Spinal cord (tissue), 10 donors: ENCODE data around the gene FEM1C. TPM values are rescaled to one million over a fixed set of nuclear protein-coding genes. Genes with fewer than 3 reads are reported as not detected.

ENCODE experiments used
- DNase-seq, 6 donors: peaks; one replicate each; pipeline versions ENCODE4 v3.0.0 to v3.0.0-alpha.2; 2013 to 2015; ENCODE audit warnings: low spot score in 6 of 6, low read depth in 4 of 6
- H3K27ac ChIP-seq: one replicate; pipeline ENCODE4 v1.5.1; 2013; ENCODE audit warnings: low read depth, low read length, control low read depth
- H3K27me3 ChIP-seq: one replicate; pipeline ENCODE4 v1.6.1; 2013; ENCODE audit warnings: low read length; ENCODE audit not compliant: control insufficient read depth, insufficient read depth
- H3K36me3 ChIP-seq: one replicate; pipeline ENCODE4 v1.6.1; 2013; ENCODE audit warnings: low read length; ENCODE audit not compliant: control insufficient read depth, insufficient read depth
- H3K4me1 ChIP-seq: one replicate; pipeline ENCODE4 v1.6.1; 2013; ENCODE audit warnings: low read length; ENCODE audit not compliant: control insufficient read depth, insufficient read depth
- H3K4me3 ChIP-seq: one replicate; pipeline ENCODE4 v1.5.1; 2013; ENCODE audit warnings: low read depth, low read length, control low read depth
- H3K9me3 ChIP-seq: one replicate; pipeline ENCODE4 v1.6.1; 2013; ENCODE audit warnings: low read length; ENCODE audit not compliant: control insufficient read depth, insufficient read depth
- WGBS: methylation state at CpG from one replicate; pipeline ENCODE4 v1.1.5; 2013; ENCODE audit warnings: missing lambda C conversion rate; ENCODE audit not compliant: insufficient coverage; 5-methylcytosine and 5-hydroxymethylcytosine counted together
- polyA plus RNA-seq, 2 donors: library from polyadenylated mRNA; unstranded; fragments of 120-200 nt; gene quantifications; one replicate each; pipeline ENCODE4 v1.2.1, GENCODE V29; 2013; ENCODE audit not compliant: insufficient read length in 2 of 2
- total RNA-seq, 2 donors: library from RNA; depleted of rRNA in 1 of 2; stranded (reverse); fragments of 120-200 nt in 1 of 2; fragments of >200 nt in 1 of 2; gene quantifications; one replicate each; pipeline versions ENCODE4 v1.2.3 to v1.2.4, GENCODE V29; 2013 to 2014
- donor health status: healthy.

Gene FEM1C
- total and polyA plus RNA-seq, 4 donors: 15.2 to 46.1 (median 18.3) TPM

GRCh38 chr5:115545351-115545882, 842 bp upstream of the FEM1C start:
- peak overlapping the region; percentile 41 for H3K4me3 ChIP-seq
- DNase-seq: no peak
- H3K4me1 ChIP-seq: peaks cover 3% of the 10 kb centered on the region
- WGBS: no CpG with 5 or more reads among the region's 9 CpGs
- H3K27me3 ChIP-seq: no peaks in the 10 kb centered on the region
- peak overlapping the region; percentile 90 for H3K27ac ChIP-seq
- H3K9me3 ChIP-seq: peaks cover 8% of the 10 kb centered on the region
- H3K36me3 ChIP-seq: no peaks in the 10 kb centered on the region

GRCh38 chr5:115544043-115544435, 536 bp downstream of the FEM1C start:
- Histone ChIP-seq H3K27me3 (no peaks in the 10 kb centered on the region), H3K36me3 (no peaks in the 10 kb centered on the region), H3K4me3 (peak overlapping the region; percentile 76), H3K4me1 (peaks cover 3% of the 10 kb centered on the region), H3K27ac (peak overlapping the region; percentile 96), H3K9me3 (peaks cover 8% of the 10 kb centered on the region)
- 0% methylated on average over 20 of the region's 20 CpGs for WGBS
- DNase-seq: peak in 3 of 6 donors; percentile 26 to 82 (median 59)

GRCh38 chr5:115543365-115544042, 1.1 kb downstream of the FEM1C start:
- WGBS: under 1% methylated on average over 11 of the region's 15 CpGs
- Histone ChIP-seq H3K9me3 (peaks cover 8% of the 10 kb centered on the region), H3K27ac (peak overlapping the region; percentile 96), H3K4me3 (peak overlapping the region; percentile 76), H3K4me1 (peaks cover 3% of the 10 kb centered on the region), H3K36me3 (no peaks in the 10 kb centered on the region), H3K27me3 (no peaks in the 10 kb centered on the region)
- DNase-seq: peak in 3 of 6 donors; percentile 24 to 82 (median 43)

GRCh38 chr5:115542651-115543364, 1.8 kb downstream of the FEM1C start:
- 18% methylated on average over 5 of the region's 10 CpGs for WGBS
- Histone ChIP-seq H3K4me1 (peaks cover 3% of the 10 kb centered on the region), H3K27ac (peak overlapping the region; percentile 96), H3K9me3 (peaks cover 8% of the 10 kb centered on the region), H3K36me3 (no peaks in the 10 kb centered on the region), H3K4me3 (peak overlapping the region; percentile 76), H3K27me3 (no peaks in the 10 kb centered on the region)
- peak in 1 of 6 donors; percentile 20 for DNase-seq

- peak overlapping the region; percentile 13 for H3K27ac ChIP-seq
These were observed 2.5 kb downstream of the FEM1C start for GRCh38 chr5:115542086-115542485.

GRCh38 chr5:115541611-115542010, 3.0 kb downstream of the FEM1C start:
- WGBS: no CpG with 5 or more reads among the region's 2 CpGs
- Histone ChIP-seq H3K27ac (no peak overlapping the region), H3K36me3 (no peaks in the 10 kb centered on the region), H3K4me1 (peaks cover 3% of the 10 kb centered on the region), H3K9me3 (peaks cover 8% of the 10 kb centered on the region), H3K4me3 (peak overlapping the region; percentile 76), H3K27me3 (no peaks in the 10 kb centered on the region)
- peak in 1 of 6 donors; percentile 28 for DNase-seq

More at GRCh38 chr5:115542086-115542485, 2.5 kb downstream of the FEM1C start:
- Histone ChIP-seq H3K4me3 (peak overlapping the region; percentile 76), H3K9me3 (peaks cover 8% of the 10 kb centered on the region), H3K27me3 (no peaks in the 10 kb centered on the region), H3K4me1 (peaks cover 3% of the 10 kb centered on the region), H3K36me3 (no peaks in the 10 kb centered on the region)
- no peak for DNase-seq
- no CpG with 5 or more reads among the region's 2 CpGs for WGBS

- no peak overlapping the region for H3K27ac ChIP-seq
- peaks cover 2% of the 10 kb centered on the region for H3K9me3 ChIP-seq
- no CpG with 5 or more reads among the region's 3 CpGs for WGBS
- H3K36me3 ChIP-seq: no peaks in the 10 kb centered on the region
- no peak for DNase-seq
- H3K4me3 ChIP-seq: no peak overlapping the region
- H3K27me3 ChIP-seq: no peaks in the 10 kb centered on the region
- no peaks in the 10 kb centered on the region for H3K4me1 ChIP-seq
These were observed 9.0 kb downstream of the FEM1C start for GRCh38 chr5:115535479-115536035.

- H3K27me3 ChIP-seq: no peaks in the 10 kb centered on the region
- H3K4me1 ChIP-seq: no peaks in the 10 kb centered on the region
- no peak overlapping the region for H3K27ac ChIP-seq
- DNase-seq: no peak
- H3K36me3 ChIP-seq: no peaks in the 10 kb centered on the region
- H3K9me3 ChIP-seq: peaks cover 2% of the 10 kb centered on the region
- no CpG with 5 or more reads among the region's 2 CpGs for WGBS
- H3K4me3 ChIP-seq: no peak overlapping the region
These were observed 12.1 kb downstream of the FEM1C start for GRCh38 chr5:115532517-115532916.

- no peak for DNase-seq
- no peak overlapping the region for H3K4me3 ChIP-seq
- 100% methylated on average over 1 of the region's 1 CpG for WGBS
- no peaks in the 10 kb centered on the region for H3K27me3 ChIP-seq
- no peak overlapping the region for H3K27ac ChIP-seq
- no peaks in the 10 kb centered on the region for H3K36me3 ChIP-seq
- H3K4me1 ChIP-seq: no peaks in the 10 kb centered on the region
- H3K9me3 ChIP-seq: peaks cover 2% of the 10 kb centered on the region
These were observed 12.7 kb downstream of the FEM1C start for GRCh38 chr5:115531787-115532367.
